Activated CD4-positive, alpha-beta T cell treated with anti-CD3 and anti-CD28 coated beads for 1 hour (primary cell): ENCODE results near the gene RAB44.

Experiments used
- DNase-seq: peaks from one replicate; pipeline ENCODE4 v3.0.0-alpha.2; 2020

Gene RAB44

GRCh38 chr6:36670271-36670670 lies 27.4 kb upstream of the RAB44 start:
- DNase-seq, result no peak

GRCh38 chr6:36671687-36672375 lies 25.8 kb upstream of the RAB44 start:
- DNase-seq, result no peak

DNA sequence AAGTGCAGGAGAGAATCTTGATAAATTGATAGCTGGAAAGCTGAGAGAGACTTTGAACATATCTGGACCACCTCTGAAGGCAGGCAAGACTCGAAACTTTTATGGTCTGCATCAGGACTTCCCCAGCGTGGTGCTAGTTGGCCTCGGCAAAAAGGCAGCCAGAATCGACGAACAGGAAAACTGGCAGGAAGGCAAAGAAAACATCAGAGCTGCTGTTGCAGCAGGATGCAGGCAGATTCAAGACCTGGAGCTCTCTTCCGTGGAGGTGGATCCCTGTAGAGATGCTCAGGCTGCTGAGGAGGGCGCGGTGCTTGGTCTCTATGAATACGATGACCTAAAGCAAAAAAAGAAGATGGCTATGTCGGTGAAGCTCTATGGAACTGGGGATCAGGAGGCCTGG lies 23.7 kb upstream of the RAB44 start:
- no peak for DNase-seq

- DNase-seq, result no peak
These were observed 22.7 kb upstream of the RAB44 start for GRCh38 chr6:36674942-36675341.

- DNase-seq, result no peak
These were observed 21.2 kb upstream of the RAB44 start for GRCh38 chr6:36676141-36677058.

DNA sequence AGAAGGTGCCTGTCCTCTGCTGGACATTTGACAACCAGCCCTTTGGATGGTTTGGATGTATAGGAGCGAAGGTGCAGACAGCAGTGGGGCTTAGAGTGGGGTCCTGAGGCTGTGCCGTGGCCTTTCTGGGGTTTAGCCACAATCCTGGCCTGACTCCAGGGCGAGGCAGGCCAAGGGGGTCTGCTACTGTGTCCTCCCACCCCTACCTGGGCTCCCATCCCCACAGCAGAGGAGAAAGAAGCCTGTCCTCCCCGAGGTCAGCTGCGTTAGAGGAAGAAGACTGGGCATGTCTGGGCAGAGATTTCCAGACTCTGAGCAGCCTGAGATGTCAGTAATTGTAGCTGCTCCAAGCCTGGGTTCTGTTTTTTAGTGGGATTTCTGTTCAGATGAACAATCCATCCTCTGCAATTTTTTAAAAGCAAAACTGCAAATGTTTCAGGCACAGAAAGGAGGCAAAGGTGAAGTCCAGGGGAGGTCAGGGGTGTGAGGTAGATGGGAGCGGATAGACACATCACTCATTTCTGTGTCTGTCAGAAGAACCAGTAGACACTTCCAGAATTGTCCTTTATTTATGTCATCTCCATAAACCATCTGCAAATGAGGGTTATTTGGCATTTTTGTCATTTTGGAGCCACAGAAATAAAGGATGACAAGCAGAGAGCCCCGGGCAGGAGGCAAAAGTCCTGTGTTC lies 20.4 kb upstream of the RAB44 start:
- no peak for DNase-seq

- no peak for DNase-seq
These were observed 19.7 kb upstream of the RAB44 start for GRCh38 chr6:36677753-36678487.

GRCh38 chr6:36678488-36679042 lies 19.1 kb upstream of the RAB44 start, which contains the start of gene CDKN1A:
CDKN1A (plus strand) TSS chr6:36678714; CDS start chr6:36684102, 5,388 bp downstream.
- peak; percentile 66 for DNase-seq

DNA sequence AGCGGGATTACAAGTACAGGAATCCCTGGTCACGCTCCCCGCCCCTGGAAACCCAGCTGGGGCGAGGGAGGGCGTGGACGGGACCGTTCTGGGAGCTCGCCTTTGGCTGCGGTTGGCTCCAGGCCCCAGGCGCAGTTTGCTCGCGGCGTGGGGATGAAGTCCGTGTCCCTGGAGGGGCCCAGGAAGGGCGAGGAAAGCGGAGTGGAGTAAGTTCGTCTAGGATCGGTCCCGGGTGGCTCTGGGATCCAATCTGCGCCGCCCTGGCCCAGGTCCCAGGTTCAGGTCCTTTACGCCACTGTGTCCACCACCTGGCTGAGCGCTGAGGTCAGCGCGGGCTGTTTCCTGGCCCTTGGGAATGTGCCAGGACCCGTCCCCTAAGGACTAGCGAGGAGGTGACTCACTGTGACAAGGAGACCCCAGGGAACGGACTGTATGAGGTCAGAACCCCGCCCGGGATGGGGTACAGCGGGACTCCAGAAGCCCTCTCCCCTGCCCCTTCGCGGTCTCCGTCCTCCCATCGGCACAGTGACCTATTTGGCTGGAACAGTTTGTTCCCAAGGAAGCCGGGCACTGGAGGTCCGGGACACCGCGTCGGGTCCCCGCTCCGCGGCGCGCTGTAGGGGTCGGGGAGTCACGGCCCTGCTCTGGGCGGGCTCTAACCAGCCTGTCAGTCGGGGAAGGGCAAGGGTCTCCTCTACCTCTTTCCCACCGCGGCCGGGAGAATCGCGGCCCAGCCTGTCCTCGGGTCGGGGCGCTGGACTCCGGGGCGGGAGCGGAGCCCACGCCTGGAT lies 18.4 kb upstream of the RAB44 start:
- no peak for DNase-seq

DNA sequence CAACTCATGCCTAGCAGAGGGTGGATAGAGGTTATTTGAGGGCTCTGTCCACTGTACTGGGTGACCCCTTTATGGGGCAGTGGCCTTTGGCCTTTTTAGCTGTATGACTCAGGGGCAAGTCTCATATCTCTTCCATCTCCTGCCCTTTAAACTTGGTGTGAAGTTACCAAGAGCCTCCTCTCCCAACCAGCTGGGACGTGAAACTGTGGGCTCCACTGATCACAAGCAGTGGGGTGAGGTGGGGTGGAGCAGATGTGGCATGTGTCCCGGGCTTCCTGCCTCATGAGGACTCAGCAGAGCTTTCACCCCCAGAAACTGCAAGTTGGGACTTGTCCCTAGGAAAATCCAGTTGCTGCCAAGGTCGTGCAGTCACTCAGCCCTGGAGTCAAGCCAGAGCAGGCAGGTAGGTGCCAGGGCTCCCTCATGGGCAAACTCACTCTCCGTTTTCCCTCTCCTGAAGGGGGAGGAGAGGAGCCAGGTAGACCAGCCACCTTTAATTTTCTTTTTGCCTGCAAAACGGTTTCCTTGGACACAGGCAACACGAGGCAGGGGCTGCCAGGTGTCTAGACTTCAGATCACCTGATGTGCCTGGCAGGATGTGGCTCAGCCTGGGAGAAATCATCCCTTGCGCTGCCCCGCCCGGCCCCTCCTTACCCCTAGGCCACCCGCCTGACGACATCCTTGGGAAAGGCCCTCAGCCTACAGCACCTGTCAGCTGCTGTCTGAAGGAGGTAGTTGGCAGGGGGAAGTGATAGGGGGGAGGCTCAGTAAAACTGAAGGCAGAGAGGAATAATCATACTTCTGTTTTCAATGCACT lies 15.1 kb upstream of the RAB44 start:
- DNase-seq, result peak; percentile 50

GRCh38 chr6:36683145-36683655 lies 14.4 kb upstream of the RAB44 start:
- DNase-seq, result no peak

GRCh38 chr6:36683656-36684446 lies 13.8 kb upstream of the RAB44 start:
- no peak for DNase-seq

- no peak for DNase-seq
These were observed 13.2 kb upstream of the RAB44 start for GRCh38 chr6:36684447-36684812.

DNA sequence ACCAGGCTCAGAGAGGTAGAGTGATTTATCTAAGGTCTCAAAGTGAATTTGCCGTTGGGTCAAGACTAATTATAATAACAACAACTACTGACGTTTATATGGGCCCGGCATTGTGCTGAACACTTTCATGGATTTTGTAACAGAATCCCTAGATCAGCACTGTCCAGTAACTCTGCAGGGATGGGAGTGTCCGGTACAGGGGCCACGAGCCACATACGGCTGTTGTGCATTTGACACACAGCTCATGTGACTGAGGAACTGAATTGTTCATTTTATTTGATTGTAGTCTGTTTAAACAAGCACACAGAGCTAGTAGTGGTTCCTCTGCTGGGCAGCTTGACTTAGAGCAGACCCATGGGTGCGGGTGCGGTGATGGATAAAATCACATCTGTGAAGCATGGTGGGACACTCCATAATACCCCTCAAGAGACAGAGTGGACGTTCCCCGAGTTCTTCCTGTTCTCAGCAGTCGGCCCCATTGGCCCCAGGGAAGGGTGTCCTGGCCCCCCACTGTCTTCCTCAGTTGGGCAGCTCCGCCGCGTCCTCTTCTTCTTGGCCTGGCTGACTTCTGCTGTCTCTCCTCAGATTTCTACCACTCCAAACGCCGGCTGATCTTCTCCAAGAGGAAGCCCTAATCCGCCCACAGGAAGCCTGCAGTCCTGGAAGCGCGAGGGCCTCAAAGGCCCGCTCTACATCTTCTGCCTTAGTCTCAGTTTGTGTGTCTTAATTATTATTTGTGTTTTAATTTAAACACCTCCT lies 12.3 kb upstream of the RAB44 start:
- DNase-seq, result no peak

GRCh38 chr6:36685926-36686667 lies 11.5 kb upstream of the RAB44 start:
- no peak for DNase-seq

GRCh38 chr6:36686668-36687513 lies 10.7 kb upstream of the RAB44 start:
- DNase-seq, result no peak
